ENCODE measurements around the gene COL21A1.

COL21A1 gene

DNA sequence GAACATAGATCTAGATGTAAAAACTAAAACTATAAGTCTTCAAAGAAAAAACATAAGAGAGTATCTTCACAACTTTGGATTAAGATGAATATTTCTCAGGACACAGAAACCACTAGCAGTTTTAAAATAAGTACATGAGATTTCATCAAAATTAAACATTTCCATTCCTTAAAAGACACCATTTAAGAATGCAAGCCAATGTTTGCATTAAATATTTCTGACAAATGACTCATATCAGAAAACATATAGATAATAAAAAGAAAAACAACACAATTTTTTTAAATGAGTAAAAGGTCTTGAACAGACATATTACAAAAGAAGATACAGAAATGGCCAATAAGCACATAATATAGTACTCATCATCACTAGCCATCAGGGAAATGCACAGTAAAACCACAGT is 59.7 kb downstream of the COL21A1 start:
- Histone ChIP-seq H3K36me3 (ENCODE audit: control insufficient read depth, insufficient read depth, low read length) (no peaks in the 10 kb centered on the region), H3K9ac (no peak overlapping the region), H3K4me1 (no peaks in the 10 kb centered on the region), H3K9me3 (ENCODE audit: control insufficient read depth, low read length) (no peaks in the 10 kb centered on the region), H3K27ac (no peak overlapping the region), H3K79me2 (no peaks in the 10 kb centered on the region), H3K4me2 (ENCODE audit: low read length) (no peak overlapping the region), H3K27me3 (ENCODE audit: control insufficient read depth, insufficient read depth, low read length) (no peaks in the 10 kb centered on the region), H2AFZ (no peak overlapping the region), H3K4me3 (ENCODE audit: low read depth, low read length) (no peak overlapping the region)
- TF ChIP-seq, protein P1, sequence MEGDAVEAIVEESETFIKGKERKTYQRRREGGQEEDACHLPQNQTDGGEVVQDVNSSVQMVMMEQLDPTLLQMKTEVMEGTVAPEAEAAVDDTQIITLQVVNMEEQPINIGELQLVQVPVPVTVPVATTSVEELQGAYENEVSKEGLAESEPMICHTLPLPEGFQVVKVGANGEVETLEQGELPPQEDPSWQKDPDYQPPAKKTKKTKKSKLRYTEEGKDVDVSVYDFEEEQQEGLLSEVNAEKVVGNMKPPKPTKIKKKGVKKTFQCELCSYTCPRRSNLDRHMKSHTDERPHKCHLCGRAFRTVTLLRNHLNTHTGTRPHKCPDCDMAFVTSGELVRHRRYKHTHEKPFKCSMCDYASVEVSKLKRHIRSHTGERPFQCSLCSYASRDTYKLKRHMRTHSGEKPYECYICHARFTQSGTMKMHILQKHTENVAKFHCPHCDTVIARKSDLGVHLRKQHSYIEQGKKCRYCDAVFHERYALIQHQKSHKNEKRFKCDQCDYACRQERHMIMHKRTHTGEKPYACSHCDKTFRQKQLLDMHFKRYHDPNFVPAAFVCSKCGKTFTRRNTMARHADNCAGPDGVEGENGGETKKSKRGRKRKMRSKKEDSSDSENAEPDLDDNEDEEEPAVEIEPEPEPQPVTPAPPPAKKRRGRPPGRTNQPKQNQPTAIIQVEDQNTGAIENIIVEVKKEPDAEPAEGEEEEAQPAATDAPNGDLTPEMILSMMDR (IDR thresholded peaks at IDR 0.05) = no peak

DNA sequence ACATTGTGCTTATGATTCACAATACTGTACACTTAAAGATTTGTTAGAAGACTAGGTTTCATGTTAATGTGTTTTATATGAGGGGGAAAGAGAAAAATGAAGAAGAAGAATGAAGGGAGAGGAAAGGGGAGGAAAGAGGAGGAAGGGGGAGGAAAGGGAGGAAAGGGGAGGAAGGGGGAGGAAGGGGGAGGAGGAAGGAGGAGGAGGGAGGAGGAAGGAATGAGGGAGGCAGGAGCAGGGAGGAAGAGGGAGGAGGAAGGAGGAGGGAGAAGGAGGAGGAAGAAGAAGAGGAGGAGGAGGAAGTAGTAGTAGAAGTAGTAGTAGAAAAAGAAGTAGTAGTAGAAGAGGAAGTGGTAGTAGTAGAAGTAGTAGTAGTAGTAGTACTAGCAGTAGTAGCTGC is 70.6 kb downstream of the COL21A1 start:
- no peak overlapping the region for H2AFZ ChIP-seq
- H3K9ac ChIP-seq = no peak overlapping the region
- H3K27me3 ChIP-seq (ENCODE audit: control insufficient read depth, insufficient read depth, low read length) = no peaks in the 10 kb centered on the region
- no peaks in the 10 kb centered on the region for H3K9me3 ChIP-seq (ENCODE audit: control insufficient read depth, low read length)
- peaks cover 4% of the 10 kb centered on the region for H3K36me3 ChIP-seq (ENCODE audit: control insufficient read depth, insufficient read depth, low read length)
- H3K4me3 ChIP-seq (ENCODE audit: low read depth, low read length) = no peak overlapping the region
- H3K4me1 ChIP-seq = no peaks in the 10 kb centered on the region
- H3K79me2 ChIP-seq = no peaks in the 10 kb centered on the region
- no peak overlapping the region for H3K4me2 ChIP-seq (ENCODE audit: low read length)
- TF ChIP-seq, protein P1 (IDR thresholded peaks at IDR 0.05) = no peak
- no peak overlapping the region for H3K27ac ChIP-seq

GRCh38 chr6:56173228-56173627 is 74.2 kb downstream of the COL21A1 start:
- Histone ChIP-seq H3K79me2 (no peaks in the 10 kb centered on the region), H3K4me3 (ENCODE audit: low read depth, low read length) (no peak overlapping the region), H3K4me2 (ENCODE audit: low read length) (no peak overlapping the region), H3K4me1 (no peaks in the 10 kb centered on the region), H2AFZ (no peak overlapping the region), H3K36me3 (ENCODE audit: control insufficient read depth, insufficient read depth, low read length) (peaks cover 4% of the 10 kb centered on the region), H3K9ac (no peak overlapping the region), H3K27ac (no peak overlapping the region), H3K9me3 (ENCODE audit: control insufficient read depth, low read length) (no peaks in the 10 kb centered on the region), H3K27me3 (ENCODE audit: control insufficient read depth, insufficient read depth, low read length) (no peaks in the 10 kb centered on the region)
- TF ChIP-seq, protein P1 (IDR thresholded peaks at IDR 0.05) = no peak

DNA sequence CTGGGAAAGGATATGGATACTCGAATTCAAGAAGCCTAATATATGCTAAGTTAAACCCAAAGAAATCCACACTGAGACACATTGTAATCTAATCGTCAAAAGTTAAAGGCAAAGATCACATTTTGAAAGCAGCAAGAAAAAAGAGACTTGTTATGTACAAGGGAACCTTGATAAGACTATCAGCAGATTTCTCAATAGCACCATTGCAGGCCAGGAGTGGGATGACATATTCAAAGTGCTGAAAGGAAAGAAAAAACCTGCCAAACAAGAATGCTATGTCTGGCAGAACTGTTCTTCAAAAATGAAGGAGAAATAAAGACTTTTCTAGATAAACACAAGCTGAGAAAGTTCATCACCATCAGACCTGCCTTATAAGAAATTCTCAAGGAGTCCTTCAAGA is 75.2 kb downstream of the COL21A1 start:
- H3K4me1 ChIP-seq = no peaks in the 10 kb centered on the region
- H3K36me3 ChIP-seq (ENCODE audit: control insufficient read depth, insufficient read depth, low read length) = peaks cover 4% of the 10 kb centered on the region
- H3K27me3 ChIP-seq (ENCODE audit: control insufficient read depth, insufficient read depth, low read length) = no peaks in the 10 kb centered on the region
- H3K27ac ChIP-seq = no peak overlapping the region
- H3K9me3 ChIP-seq (ENCODE audit: control insufficient read depth, low read length) = no peaks in the 10 kb centered on the region
- no peak overlapping the region for H3K4me3 ChIP-seq (ENCODE audit: low read depth, low read length)
- H3K79me2 ChIP-seq = no peaks in the 10 kb centered on the region
- H3K9ac ChIP-seq = no peak overlapping the region
- no peak overlapping the region for H3K4me2 ChIP-seq (ENCODE audit: low read length)
- TF ChIP-seq, protein P1 (IDR thresholded peaks at IDR 0.05) = no peak
- H2AFZ ChIP-seq = no peak overlapping the region

- Histone ChIP-seq H2AFZ (no peak overlapping the region), H3K27ac (no peak overlapping the region), H3K4me3 (ENCODE audit: low read depth, low read length) (no peak overlapping the region), H3K27me3 (ENCODE audit: control insufficient read depth, insufficient read depth, low read length) (no peaks in the 10 kb centered on the region), H3K79me2 (no peaks in the 10 kb centered on the region), H3K9me3 (ENCODE audit: control insufficient read depth, low read length) (no peaks in the 10 kb centered on the region), H3K4me2 (ENCODE audit: low read length) (no peak overlapping the region), H3K36me3 (ENCODE audit: control insufficient read depth, insufficient read depth, low read length) (no peaks in the 10 kb centered on the region), H3K9ac (no peak overlapping the region), H3K4me1 (no peaks in the 10 kb centered on the region)
- TF ChIP-seq, protein P1 (IDR thresholded peaks at IDR 0.05) = no peak
Observed at GRCh38 chr6:56169366-56169765, 78.0 kb downstream of the COL21A1 start.

Data from parathyroid adenoma (tissue), 2 donors.